ENCODE results near the gene CRYGN.

Gene CRYGN

GRCh38 chr7:151457534-151457933 lies 17.6 kb upstream of the CRYGN start:
- Histone ChIP-seq H3K9ac (no peak overlapping the region), H2AFZ (no peak overlapping the region), H3K9me3 (ENCODE audit: control insufficient read depth, low read length) (no peaks in the 10 kb centered on the region), H3K4me2 (ENCODE audit: low read length) (no peak overlapping the region), H3K36me3 (ENCODE audit: control insufficient read depth, insufficient read depth, low read length) (no peaks in the 10 kb centered on the region), H3K4me3 (ENCODE audit: low read depth, low read length) (no peak overlapping the region), H3K27ac (no peak overlapping the region), H3K27me3 (ENCODE audit: control insufficient read depth, insufficient read depth, low read length) (no peaks in the 10 kb centered on the region), H3K4me1 (peaks cover 14% of the 10 kb centered on the region), H3K79me2 (no peaks in the 10 kb centered on the region)
- TF ChIP-seq, protein P1, sequence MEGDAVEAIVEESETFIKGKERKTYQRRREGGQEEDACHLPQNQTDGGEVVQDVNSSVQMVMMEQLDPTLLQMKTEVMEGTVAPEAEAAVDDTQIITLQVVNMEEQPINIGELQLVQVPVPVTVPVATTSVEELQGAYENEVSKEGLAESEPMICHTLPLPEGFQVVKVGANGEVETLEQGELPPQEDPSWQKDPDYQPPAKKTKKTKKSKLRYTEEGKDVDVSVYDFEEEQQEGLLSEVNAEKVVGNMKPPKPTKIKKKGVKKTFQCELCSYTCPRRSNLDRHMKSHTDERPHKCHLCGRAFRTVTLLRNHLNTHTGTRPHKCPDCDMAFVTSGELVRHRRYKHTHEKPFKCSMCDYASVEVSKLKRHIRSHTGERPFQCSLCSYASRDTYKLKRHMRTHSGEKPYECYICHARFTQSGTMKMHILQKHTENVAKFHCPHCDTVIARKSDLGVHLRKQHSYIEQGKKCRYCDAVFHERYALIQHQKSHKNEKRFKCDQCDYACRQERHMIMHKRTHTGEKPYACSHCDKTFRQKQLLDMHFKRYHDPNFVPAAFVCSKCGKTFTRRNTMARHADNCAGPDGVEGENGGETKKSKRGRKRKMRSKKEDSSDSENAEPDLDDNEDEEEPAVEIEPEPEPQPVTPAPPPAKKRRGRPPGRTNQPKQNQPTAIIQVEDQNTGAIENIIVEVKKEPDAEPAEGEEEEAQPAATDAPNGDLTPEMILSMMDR (IDR thresholded peaks at IDR 0.05) = no peak

- Histone ChIP-seq H3K27ac (no peak overlapping the region), H3K36me3 (ENCODE audit: control insufficient read depth, insufficient read depth, low read length) (no peaks in the 10 kb centered on the region), H3K79me2 (no peaks in the 10 kb centered on the region), H3K9me3 (ENCODE audit: control insufficient read depth, low read length) (no peaks in the 10 kb centered on the region), H3K9ac (no peak overlapping the region), H3K4me1 (peaks cover 14% of the 10 kb centered on the region), H3K4me2 (ENCODE audit: low read length) (no peak overlapping the region), H2AFZ (no peak overlapping the region), H3K27me3 (ENCODE audit: control insufficient read depth, insufficient read depth, low read length) (no peaks in the 10 kb centered on the region), H3K4me3 (ENCODE audit: low read depth, low read length) (no peak overlapping the region)
- TF ChIP-seq, protein P1 (IDR thresholded peaks at IDR 0.05) = no peak
Observed at GRCh38 chr7:151456782-151457181, 16.8 kb upstream of the CRYGN start.

DNA sequence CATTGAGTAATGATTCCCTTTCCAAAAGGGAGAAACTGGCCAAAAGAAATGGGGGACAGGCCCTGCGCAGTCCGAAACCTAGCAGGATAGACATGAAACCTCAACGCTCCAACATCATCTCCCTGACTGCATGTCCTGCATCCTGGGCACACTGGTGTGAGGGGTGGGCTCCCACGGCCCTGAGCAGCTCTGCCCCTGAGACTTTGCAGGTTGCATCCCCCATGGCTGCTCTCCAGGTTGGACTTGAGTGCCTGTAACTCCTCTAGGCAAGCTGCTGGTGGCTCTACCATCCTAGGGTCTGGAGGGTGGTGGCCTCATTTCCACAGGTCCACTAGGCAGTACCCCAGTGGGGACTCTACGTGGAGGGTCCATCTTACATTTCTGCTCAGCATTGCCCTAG lies 16.3 kb upstream of the CRYGN start:
- no peak overlapping the region for H2AFZ ChIP-seq
- no peaks in the 10 kb centered on the region for H3K36me3 ChIP-seq (ENCODE audit: control insufficient read depth, insufficient read depth, low read length)
- no peaks in the 10 kb centered on the region for H3K9me3 ChIP-seq (ENCODE audit: control insufficient read depth, low read length)
- no peaks in the 10 kb centered on the region for H3K27me3 ChIP-seq (ENCODE audit: control insufficient read depth, insufficient read depth, low read length)
- no peak overlapping the region for H3K4me3 ChIP-seq (ENCODE audit: low read depth, low read length)
- H3K27ac ChIP-seq = no peak overlapping the region
- no peak overlapping the region for H3K4me2 ChIP-seq (ENCODE audit: low read length)
- peaks cover 14% of the 10 kb centered on the region for H3K4me1 ChIP-seq
- H3K79me2 ChIP-seq = no peaks in the 10 kb centered on the region
- no peak overlapping the region for H3K9ac ChIP-seq
- TF ChIP-seq, protein P1 (IDR thresholded peaks at IDR 0.05) = no peak

GRCh38 chr7:151455690-151456089 lies 15.7 kb upstream of the CRYGN start:
- TF ChIP-seq, protein P1 (IDR thresholded peaks at IDR 0.05) = no peak
- H3K79me2 ChIP-seq = no peaks in the 10 kb centered on the region
- H3K27ac ChIP-seq = no peak overlapping the region
- H3K27me3 ChIP-seq (ENCODE audit: control insufficient read depth, insufficient read depth, low read length) = no peaks in the 10 kb centered on the region
- H3K4me2 ChIP-seq (ENCODE audit: low read length) = no peak overlapping the region
- peaks cover 13% of the 10 kb centered on the region for H3K4me1 ChIP-seq
- no peak overlapping the region for H3K9ac ChIP-seq
- H2AFZ ChIP-seq = no peak overlapping the region
- no peaks in the 10 kb centered on the region for H3K36me3 ChIP-seq (ENCODE audit: control insufficient read depth, insufficient read depth, low read length)
- no peaks in the 10 kb centered on the region for H3K9me3 ChIP-seq (ENCODE audit: control insufficient read depth, low read length)
- no peak overlapping the region for H3K4me3 ChIP-seq (ENCODE audit: low read depth, low read length)

- Histone ChIP-seq H3K4me3 (ENCODE audit: low read depth, low read length) (no peak overlapping the region), H2AFZ (no peak overlapping the region), H3K36me3 (ENCODE audit: control insufficient read depth, insufficient read depth, low read length) (no peaks in the 10 kb centered on the region), H3K27me3 (ENCODE audit: control insufficient read depth, insufficient read depth, low read length) (no peaks in the 10 kb centered on the region), H3K4me2 (ENCODE audit: low read length) (no peak overlapping the region), H3K9me3 (ENCODE audit: control insufficient read depth, low read length) (no peaks in the 10 kb centered on the region), H3K27ac (no peak overlapping the region), H3K9ac (no peak overlapping the region), H3K4me1 (peaks cover 6% of the 10 kb centered on the region), H3K79me2 (no peaks in the 10 kb centered on the region)
- TF ChIP-seq, protein P1 (IDR thresholded peaks at IDR 0.05) = no peak
Observed at GRCh38 chr7:151454932-151455530, 15.1 kb upstream of the CRYGN start.

Measured in parathyroid adenoma (tissue), 2 donors.